ENCODE results near the gene PAX6.

The PAX6 gene

DNA sequence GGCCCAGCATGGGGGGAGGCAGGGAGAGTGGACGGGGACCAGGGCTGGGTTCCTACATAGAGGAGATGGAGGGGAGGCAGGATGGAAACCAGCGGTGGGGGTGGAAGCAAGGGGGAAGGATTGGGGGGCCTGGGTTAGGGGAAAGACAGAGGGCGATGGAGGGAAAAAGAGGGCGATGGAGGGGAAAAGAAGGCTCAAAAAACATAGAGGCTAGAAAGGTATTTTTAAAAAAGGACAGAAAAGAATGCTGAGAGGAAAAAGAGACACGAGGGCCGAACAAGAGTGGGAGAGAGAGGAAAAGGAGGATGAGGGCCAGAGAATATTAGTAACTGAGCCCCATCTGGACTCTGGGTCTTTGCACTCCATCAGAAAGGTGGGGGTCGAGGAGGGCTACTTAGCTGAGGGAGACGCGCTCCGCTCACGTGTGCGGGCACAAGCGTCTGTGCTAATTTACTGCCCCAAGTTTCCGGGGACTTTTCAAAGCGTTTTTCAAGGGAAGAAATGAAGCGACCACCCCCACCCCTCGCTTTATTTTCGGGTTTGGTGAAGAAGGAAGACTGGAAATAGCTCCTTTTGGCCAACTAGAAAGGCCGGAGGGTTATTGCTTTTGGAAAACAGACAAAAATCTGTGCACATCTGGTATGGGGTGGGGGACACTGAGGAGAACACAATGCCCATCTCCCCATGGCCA is 14.5 kb downstream of the PAX6 start:
- DNase-seq, result no peak

DNA sequence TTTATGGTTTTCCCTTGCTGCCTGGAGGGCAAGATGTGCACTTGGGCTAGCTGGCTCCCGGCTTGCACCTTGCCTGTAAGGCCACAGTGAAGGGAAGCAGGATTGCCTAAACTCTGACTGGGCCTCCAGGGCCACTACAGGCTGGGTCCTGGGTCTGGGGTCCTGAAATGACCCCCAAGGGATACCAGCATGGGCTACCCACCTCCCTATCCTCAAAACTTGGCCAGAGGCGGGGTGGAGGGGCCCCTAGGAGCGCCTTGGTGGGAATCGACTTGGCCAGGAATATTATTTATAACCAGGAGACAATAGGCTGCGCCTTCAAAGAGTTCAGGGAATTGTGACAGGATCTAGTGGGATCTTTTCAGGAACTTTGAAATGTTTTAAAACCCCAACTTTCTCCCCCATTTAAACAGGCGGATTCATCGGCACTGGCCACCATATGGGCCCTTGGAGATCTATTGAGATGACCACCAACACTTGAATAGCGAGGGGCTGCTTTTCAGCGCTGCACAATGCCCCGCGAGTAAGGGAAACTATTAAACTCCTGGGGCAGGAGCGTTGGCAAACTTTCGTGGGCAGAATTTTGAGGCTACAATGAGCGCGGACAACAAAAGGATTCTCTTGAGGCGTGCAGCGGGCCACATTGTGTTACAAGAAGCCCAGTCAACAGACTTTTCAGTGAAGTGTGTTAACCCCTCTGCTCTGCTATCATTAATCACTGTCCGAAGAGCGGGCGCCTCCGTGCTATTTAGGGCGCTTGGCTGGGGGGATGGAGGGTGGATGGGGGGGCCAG is 15.2 kb downstream of the PAX6 start:
- DNase-seq, result no peak

DNA sequence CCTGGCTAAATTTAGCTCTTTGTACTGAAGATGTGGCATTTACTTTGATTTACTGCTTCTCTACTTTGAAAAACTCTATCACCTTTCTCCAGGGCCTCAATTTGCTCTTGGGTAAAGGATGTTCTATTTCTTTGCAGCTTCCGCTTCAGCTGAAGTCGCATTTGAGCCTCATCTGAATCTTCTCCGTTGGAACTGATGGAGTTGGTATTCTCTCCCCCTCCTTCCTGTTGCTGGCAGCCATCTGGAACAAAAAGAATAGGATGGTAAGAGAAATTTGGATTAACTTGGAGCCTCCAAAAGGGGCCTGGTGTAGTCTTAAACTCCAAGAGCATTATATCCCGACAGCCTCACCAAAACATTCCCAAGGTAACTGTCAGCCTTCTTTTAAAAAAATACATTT is 16.6 kb downstream of the PAX6 start:
- DNase-seq, result no peak

DNA sequence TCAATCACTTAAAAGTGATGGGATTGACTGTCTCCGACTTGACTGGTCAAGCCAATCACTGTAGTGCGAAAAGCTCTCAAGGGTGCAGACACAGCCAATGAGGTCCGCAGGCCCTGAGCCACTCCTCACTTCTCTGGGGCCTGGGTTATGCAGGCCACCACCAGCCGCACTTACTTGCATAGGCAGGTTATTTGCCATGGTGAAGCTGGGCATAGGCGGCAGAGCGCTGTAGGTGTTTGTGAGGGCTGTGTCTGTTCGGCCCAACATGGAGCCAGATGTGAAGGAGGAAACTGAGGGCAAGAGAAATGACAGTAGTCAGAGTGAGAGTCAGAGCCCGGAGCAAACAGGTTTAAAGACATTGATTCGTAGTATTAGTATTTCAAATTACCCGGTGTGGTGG is 17.9 kb downstream of the PAX6 start:
- no peak for DNase-seq

DNA sequence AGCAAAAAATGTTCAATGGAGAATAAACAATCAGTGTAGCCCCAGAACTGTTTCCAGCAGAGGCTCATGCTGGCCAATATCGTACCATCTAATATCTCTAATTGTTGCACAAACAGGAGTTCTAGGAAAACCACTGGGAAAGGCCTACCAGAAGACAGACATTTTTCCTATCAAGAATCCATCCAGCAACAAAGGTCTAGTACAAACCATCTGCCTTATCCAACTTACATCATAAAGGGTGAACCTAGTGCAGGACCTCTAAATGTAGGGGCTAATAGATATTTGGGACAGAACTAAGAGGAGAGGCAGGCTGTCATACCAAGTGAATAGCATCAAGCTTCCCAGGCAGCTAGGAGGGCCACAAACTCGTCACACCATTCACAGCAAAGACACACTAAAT is 18.7 kb downstream of the PAX6 start:
- no peak for DNase-seq

DNA sequence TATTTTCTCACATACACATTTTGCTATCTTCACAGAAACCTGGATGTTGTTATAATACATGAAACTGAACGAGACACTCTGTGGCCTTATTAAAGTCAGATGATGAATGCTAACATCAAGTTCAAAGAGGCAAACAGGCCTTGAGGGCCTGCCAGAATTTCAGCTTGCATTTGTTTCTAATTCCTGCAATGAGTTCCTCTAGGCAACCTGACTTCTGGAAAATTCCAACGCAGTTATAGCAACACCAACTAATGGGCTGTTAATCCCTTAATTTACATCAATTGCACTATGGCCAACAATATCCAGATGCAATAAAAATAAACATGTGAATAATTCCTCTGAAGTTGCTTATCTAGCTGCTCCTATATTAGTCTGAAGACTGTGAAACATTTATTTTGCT is 19.1 kb downstream of the PAX6 start:
- no peak for DNase-seq

DNA sequence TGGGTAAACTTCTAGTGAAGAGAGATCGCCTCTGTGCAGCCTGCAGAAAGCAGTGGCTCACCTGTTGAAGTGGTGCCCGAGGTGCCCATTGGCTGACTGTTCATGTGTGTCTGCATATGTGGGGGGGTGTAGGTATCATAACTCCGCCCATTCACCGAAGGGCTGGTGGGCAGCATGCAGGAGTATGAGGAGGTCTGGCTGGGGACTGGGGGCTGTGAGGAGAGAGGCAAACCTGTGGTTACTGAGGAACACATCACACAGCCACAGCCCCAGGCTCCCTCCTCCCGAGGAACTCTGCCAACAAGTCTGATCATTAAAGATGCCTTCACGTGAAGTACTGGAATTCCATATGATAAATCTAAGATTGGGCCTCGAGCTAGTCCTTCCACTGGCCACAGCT is 20.5 kb downstream of the PAX6 start:
- no peak for DNase-seq

DNA sequence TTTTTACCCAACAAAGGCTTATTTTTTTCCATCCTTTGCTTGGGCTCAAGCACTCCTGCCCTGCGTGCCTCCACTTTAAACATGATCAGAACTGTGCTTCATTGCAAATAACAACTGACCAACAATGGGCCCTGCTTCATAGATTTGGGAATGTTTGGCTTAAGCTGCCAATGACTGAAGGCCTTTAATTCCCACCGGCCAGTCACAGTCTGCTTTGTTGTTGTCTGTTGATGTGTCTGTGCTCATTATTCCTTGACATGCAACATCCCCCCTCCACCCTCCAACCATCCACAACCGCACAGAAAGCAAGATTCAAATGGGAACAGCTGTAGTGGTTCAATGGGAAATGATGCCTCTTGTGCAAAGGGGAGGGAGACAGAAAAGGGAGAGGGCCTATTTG is 23.0 kb downstream of the PAX6 start:
- DNase-seq, result no peak

DNA sequence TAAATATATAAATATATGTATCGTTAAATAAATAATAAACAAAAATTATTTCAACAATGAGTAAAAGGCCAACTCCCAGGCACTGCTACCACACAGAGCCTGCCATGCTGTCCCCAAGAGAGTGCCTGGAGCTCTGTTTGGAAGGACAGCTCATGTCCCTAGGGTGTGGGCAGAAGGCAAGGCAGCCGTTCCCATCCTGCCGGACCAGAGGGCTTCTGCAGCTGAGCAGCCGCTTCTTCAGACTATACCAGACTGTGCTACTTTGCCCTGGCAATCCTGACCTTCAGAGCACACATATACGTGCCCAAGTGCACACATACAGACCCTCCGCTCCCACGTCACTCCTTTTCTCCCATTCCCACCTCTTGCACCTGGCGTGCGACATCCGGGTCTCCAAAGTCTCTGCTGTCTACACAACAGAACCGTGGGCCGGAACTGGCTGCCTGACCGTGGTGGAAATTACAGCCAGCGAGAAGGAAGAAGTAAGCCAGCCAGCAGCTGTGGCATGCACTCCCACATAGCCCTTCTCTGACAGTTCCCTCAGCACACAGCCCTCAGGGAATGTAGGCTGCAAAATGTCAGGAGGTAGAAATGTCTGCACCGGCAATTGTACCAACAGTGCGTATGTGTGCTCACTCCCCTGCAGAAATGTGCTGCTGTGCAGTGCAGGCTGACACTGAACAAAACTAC is 24.0 kb downstream of the PAX6 start:
- peak; percentile 28 for DNase-seq

DNA sequence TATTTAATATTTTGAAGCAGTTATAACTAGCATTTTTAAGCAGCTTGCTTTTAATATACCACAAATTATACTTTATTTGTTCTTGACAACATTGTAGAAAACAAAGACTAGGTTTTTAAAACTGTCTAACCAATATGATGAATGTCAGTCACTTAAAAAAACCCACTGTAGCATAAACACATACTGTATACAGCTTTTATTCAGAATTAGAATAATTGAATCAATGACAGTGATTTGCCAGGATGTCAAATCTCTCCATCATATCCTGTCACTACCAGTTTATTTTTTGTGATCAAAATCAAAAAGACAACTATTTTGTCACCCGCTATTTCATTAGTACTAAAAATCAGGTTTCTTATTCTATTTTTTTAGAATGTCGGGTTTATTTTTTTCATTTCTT is 26.5 kb downstream of the PAX6 start:
- no peak for DNase-seq

DNA sequence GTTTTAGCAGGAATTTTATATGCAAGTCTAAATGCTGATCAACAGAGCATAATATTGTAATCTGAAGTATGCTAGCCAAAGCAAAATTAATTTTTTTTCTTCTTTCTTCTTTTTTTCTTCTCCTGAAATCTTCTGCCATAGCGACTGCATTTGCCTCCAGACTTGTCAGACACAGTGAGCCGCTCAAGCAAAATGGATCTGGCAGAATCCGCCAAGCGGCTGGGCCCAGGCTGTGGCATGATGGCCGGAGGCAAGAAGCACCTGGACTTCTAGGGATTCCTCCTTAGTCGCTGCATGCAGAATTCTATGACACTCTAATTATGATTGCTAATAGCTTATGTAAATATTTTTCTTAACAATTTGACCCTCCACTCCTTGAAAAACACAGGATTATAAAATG is 27.9 kb downstream of the PAX6 start:
- no peak for DNase-seq

DNA sequence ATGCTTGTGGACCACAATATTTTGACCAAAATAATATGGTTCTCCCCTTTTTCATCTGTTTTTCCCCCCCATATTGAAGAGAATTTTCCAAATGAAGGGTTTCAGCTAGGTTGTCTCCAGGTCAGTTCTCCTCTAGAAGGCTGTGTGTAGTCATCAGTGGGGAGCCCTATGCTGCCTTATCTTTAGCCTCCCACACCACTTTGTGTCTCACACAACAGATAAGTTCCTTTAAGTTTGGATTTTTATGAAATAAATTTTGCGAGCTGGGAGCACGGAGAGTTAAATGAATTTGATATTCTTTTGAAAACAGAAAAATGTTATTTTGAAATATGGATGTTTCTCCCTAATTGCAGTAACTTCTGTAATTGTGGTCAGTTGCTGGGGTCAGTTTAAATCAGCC is 28.9 kb downstream of the PAX6 start:
- DNase-seq, result no peak

DNA sequence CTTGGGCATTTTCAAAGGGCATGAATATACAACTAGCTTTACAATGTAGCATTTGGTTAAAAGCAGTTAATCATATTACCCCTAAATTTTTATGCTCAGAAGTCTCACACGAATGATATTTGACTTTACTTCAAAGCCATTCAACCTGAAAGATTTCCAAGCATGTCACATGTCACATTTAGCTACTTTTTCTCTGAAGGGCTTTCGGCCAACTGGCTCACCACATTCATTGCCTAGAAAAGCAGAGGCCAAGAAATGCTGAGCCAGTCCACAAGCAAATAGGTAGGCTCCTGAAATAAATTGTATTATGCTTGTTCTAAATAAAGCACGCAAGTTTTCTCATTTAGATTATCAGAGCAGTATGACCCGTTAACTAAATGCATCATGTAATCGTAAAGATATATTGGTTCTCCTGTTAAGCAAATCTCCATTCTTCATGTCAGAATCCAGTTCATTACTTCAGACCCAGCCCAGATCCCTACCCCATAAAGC is 30.6 kb downstream of the PAX6 start:
- DNase-seq, result no peak

DNA sequence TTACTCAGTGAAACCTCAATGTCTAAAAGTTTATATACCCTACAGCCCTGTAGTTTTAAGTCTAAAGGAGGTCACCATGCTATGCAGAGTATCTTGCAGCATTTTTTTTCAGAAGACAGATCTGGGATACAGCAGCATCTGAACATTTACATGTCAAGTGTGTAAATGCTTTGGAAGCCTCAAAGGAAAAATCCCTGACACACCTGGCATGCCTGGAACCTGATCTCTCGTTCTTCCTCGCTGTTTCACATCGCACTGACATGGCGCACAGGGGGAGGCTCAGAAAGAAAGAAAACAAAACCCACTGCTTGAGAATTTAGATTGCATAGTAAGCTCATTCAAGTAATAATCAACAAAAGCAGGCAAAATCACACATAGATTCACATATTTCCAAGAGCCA is 31.0 kb downstream of the PAX6 start:
- DNase-seq, result no peak

DNA sequence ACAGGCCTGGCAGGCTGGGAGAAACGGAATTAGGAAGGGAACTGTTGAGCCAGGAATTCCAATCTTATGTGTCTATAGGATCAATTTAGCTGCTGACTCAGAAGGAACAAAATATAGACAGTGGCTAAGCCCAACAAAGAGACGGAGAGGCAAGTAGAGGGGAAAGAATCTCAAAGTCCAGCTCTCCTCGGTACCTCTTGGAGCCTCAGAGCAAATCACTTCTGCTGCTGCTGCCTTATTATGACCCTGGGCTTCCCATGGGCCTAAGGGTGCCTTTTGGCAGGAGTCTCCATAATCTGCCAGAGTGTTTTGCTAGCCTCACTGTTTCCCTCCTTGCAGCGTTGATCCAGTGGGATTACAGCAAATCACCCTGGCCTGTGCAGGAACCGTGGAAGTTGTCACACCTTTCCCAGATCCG is 31.7 kb downstream of the PAX6 start:
- no peak for DNase-seq

DNA sequence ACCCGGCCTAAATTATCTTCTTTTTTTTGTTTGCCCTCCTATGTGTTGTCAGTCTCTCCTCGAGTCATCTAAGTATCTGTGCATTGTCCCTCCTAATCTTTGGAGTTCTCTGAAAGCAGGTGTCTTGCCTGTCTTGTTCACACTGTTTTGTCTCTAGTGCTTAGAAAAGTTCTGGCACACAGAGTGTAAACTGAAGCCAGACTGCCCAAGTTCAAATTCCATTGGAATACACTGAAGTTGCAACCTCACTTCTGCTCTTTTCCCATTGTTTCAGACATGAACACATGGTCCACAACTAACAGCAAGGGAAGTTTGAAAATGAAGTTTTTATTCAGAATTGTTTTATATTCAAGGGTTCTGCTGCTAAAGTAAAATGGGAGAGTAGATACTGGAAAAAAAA is 38.7 kb downstream of the PAX6 start:
- no peak for DNase-seq

DNA sequence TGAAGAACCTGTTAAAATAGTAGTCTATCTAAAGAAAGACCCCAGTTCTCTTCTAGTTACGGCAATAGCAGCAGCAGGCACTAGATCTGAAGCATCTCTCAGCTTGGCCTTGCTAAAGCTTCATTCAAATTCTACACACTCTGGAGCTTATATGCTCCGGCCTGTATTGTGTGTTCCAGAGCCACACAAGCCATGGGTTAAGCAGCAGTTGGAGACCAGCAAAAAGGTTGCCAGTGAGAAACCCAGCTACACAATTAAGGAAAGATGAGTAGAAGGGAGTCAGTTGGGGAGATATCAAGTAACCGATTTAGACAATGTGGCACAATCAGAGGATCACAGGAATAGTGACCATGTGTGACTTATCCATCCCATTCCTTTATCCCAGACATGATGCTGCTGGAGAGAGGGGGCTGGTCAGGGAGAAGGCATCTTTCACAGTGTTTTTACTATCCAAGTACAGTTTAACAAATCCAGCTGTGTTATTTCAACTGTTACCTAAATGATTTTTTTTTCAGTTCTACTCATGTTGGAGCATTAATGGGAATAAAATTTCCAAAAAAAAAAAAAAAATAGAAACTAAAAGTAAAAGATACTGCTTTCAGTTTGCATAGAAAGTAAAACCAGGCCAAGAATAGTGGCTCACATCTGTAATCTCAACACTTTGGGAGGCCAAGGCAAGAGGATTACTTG is 41.0 kb downstream of the PAX6 start:
- no peak for DNase-seq

DNA sequence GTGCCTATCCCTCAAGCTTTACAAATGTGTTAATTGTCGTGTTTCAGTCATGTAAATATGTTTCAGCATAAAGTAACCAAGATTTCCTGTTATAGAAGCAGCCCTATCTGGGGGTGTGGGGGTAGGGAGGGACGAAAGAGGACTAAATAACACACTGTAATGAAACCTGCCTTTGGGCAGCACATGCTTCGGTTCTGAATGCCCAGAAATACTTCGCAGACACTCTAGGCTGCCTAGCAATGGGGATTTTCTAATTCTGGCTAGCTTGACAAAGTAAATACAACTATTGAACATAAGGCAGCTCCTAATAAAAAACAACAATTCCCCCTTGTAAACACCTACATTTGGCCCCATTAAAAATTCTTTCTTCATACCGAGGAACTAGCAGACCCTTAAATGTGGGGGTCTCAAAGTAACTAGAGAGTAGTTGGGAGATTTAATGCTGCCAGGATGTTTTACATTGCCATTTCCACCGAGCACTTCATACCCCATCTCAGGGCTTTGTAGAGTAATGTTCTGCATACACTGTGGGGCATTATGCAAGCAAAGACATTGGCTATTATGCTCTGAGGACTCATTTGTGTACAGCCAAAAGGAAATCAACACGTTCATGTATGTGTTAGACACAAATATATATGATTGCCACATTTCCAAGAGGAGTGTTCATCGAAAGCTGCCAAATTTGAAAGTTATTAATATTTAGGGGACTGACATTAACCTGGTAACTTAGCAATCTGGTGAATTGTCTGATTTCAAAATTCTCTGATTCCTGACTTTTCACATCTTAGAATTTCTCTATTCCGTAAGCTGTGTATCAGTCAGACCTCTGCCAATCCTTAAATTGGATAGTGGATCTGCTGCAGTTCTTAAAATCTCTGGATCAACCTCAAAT is 42.1 kb downstream of the PAX6 start:
- no peak for DNase-seq

DNA sequence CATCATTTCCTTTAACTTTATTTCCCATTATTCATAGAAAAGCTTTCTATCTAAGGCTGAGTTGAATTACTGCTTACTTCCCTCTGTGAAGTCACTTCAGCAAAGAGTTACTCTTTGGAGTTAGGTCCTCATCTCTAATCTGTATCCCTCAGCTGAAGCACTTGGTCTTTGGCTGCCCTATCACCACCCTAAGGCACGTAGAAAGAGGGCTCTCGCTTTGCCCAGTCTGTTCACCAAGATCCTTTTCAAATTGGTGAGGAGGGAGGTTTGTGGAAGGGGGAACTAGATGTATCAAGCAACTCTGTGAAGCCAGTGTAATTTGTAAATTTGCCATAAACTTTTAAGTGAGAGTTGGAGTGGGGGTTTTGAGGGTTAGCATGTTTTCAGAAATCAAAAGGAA is 43.4 kb downstream of the PAX6 start:
- DNase-seq, result no peak

DNA sequence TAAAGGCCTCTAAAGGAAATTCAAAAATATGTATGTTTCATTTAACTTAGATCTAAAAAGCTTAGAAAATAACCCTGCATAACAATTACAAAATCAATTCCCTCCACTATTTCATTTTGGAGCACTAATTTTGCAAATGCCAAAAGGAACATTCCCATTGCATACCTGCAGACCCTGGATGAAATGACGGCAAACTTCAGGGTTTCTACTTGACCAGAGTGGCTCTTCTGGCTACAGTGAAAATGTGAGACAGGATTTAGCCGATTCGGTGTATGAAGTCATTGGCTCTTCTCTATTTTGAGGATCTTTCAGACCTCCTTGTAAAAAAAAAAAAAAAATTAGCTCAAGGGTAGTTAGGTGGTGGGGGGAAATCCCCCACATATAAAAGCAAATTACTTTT is 44.1 kb downstream of the PAX6 start:
- DNase-seq, result no peak

DNA sequence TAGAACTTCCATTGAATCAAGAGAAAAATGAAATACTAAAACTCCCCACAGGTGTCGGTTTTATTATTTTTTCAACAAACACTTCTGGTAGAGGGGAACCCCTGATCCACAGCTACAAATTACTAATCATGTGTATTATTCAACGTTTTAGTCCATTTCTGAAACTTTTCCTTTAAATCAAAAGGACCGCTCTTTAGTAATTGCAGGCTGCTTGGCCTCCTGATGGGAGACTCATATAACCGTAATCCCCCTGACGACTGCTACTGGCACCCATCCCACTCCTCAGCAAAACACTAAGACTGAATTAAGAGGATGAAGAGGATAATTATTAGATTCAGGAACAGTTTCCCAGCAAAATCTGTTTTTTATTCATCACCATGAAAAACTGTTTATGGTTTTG is 46.4 kb downstream of the PAX6 start:
- DNase-seq, result no peak

DNA sequence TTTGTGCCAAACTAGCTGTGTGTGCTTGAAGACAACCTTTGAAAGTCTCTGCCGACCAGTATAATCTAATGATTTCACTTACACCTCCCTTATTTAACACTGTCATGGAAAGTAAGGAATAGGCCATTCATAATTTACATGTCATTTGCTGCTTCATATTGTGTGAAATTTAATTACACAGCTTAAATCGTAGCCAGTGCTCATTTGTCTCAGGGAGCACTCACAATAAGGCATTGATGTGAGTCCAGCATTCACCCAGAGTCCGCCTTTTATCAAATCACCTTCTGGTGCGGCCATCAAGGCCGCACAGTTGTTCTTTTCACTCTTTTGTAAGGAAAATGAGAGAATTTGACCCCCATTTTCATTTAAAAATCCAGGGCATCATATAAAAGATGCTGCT is 46.9 kb downstream of the PAX6 start:
- DNase-seq, result no peak
